Measurements from ENCODE around the gene DLG2.

Gene DLG2

DNA sequence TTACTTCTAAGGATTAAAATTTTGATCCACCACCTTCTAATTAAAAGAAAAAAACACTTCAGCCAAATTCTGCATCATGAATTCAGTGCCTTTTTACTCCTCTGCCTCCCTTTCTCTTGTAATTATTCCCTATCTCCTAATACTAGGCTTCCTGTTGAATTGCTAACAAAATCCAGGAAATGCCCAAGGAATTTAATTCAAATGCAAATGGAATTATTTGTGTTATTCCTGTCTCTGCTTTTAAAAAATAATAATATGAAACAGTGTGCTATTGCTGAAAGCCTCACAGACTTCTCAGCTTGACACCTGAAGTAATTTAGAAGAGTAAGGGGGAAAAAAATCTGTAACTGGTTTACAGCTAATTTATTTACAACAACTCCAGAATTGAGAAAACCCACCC is 85.5 kb downstream of the DLG2 start:
- no peak for DNase-seq

DNA sequence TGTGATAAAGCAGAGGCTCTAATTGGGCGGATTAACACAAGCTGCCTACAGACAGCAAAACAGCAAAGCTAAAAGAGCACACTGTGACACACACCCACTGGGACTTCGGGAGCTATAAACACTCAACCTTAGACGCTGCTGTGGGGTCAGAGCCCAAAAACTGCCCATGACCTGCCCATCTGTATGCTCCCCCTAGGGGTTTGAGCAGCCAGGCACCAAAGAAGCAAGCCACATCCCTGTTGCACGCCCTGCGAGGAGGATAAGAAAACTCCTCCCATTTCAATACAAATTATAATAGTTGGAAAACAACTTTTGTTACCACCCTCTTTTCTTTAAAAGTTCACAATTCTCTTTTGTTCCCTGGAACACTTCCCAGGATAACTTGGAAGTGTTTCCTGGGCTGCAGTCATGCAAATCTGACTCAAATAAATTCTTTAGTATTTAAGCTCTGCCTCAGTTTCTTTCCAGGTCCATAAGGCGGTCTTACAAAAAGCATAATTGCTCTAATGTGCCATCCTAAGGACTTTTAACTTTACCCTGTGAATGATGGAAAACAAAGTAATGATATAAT is 86.4 kb downstream of the DLG2 start:
- no peak for DNase-seq

DNA sequence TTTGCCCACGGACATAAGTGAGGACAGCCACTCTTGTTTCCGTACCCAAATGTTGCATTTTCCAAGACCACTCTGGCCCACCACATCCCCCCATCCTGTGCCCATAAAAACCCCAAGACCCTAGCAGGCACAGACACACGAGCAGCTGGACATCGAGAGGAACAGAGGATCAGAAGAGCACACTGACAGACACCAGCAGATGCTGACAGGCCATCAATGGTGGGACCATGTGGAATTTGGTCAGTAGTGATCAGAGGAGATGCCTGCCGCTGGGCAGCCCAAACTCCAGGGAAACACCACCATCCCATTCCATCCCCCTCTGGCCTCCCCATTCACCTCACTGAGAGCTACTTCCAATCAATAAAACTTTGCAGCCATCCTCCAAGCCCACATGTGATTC is 87.0 kb downstream of the DLG2 start:
- DNase-seq, result no peak

DNA sequence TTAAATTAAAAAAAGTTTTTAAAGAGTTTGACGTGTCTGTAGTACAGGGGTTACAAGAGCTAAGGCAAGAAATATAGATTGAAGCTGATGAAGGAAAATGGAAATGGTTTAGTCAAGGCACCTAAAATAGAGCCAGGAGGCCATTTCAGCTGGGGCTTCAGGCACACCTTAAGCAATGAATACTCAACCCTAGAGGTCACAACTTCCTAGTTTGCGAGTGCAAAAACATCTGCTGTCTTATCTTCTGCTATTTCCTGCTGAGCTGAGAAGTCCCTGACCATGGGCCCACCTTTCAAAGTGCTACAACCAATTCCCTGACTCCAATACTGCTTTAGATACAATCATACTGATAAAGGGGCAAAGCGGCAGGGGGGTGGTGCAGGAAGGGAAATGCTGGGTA is 87.4 kb downstream of the DLG2 start:
- no peak for DNase-seq

DNA sequence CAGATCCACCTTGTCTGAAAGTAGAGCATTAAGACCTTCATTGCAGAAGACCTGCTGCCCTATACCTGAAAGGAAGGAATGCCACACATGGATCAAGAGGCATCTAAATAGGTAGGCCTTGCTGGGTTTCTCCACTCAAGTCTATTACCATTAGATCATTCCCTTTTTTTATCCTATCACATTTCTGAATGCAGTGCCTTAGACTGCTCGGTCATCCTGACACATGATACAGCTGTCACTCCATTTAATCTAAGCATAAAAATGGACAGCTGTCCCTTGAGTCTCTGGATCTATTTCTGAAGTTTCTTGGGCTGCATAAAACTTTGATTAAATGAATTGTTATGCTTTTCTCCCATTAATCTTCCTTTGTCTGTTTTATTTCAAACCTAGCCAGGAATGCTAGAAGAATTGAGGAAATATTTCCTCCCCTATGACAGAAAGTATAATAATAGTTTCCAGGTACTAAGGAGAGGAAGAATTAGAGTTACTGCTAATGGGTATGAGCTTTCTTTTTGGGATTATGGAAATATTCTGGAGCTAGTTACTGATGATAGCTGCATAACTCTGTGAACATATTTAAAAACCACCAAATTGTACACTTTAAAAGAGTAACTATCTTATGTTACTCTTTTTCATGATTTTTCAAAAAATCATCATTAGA is 88.0 kb downstream of the DLG2 start:
- DNase-seq, result no peak

DNA sequence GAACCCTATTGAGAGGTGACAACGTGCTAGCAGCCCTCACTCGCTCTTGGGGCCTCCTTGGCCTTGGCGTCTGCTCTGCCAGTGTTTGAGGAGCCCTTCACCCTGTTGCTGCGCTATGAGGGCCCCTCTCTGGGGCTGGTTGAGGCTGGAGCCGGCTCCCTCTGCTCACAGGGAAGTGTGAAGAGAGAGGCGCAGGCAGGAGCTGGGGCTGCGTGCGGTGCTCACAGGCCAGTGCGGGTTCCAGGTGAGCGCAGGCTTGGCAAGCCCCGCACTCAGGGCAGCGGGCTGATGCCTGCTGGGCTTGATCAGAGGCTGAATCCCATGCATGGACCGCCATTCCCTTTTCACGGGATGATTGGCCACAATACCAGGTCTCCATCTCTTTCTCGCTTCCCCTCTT is 90.7 kb downstream of the DLG2 start:
- DNase-seq, result no peak

DNA sequence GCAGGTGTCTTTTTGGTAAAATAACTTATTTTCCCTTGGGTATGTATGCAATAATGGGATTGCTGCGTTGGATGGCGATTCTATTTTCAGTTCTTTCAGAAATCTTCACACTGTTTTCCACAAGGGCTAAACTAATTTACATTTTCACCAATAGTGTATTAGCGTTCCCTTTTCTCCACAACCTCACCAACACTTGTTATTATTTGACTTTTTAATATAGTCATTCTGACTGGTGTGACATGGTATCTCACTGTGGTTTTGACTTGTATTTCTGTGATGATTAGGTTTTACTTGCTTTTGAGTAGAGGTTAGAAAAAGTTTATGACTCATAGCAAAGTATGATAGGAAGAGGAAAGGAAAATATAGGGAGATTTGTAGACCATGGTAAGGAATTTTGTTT is 92.3 kb downstream of the DLG2 start:
- no peak for DNase-seq

DNA sequence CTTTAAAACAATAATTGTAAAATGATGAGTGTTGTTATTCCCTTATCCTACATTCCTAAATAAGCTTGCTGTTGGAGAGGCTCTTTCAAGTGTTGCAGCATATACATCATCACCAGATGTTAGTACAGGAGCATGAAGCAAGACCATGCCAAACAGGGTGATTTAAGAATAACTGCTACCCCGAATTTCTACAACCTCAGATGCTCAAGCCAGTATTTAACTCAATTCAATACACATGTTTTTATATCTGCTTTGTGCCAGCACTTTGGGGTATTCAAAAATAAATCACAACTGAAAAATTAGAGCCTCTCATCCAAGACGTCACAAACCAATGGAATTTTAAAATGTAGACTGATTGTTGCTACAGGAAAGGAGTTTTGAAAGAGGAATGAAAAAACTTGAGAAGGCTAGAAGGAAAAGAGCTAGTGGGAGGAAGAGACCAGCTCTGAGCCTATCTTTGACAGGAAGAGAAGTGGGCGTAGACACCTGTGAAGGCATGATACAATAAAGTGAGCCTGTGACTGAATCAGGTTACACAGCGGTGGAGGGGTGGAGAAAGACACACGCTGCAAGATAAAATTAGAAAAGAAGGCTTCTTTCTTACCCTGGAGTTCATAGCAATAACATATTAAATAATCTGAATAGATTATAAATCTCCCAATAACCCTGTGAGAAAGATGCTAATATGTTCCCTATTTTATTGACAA is 95.8 kb downstream of the DLG2 start:
- DNase-seq, result no peak

DNA sequence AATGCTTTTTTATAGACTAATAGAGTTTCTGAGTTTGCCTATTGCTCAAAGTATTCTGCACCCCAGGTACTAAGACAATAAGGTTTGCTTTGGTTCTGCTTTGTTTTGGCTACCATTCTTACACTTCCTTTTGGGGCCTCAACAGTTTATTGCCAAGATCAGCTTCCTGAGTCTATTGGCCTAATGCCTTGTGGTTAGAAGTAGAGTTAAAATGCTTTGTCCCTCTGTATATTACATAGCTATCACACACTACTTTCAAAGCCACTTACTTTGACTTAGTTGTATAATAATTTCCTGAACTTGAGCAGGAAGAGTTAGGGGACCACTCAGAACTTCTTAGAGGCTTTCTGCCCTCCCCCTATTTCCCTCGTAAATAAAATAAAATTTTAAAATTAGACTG is 96.5 kb downstream of the DLG2 start:
- DNase-seq, result no peak

DNA sequence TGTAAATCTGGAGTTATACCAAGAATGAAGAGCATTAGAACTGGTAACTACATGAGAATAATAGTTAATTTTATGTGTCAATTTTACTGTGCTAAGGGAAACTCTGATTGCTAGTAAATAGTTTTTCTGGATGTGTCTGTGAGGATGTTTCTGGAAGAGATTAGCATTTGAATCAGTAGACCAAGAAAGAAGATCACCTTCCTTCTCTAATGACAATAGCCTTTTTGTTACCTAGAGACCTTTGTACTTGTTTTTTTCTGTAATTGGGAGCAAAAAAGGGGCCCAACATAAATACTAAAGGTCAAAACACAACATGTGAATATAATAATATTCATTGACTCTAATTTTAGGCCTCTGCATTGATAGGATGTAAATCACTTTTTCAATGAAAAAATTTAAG is 100.6 kb downstream of the DLG2 start:
- DNase-seq, result no peak

DNA sequence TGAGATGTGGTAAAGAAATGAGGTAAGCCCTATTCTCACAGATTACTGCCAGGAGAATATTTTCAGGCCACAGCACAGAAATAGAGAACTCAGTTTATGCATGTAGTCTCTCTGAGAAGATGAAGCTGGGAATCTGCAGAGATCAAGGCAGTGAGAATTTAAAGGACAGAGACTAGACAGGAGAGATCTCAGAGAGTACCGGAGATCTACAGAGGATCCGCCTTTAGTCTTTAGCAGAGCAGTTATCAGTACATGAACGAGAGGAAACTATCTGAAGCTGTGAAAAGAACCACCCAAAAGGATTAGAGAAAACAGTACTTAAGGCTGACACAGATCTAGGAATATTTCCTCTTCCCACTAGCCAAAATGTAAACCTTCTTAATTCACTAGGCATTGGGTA is 101.5 kb downstream of the DLG2 start:
- no peak for DNase-seq

DNA sequence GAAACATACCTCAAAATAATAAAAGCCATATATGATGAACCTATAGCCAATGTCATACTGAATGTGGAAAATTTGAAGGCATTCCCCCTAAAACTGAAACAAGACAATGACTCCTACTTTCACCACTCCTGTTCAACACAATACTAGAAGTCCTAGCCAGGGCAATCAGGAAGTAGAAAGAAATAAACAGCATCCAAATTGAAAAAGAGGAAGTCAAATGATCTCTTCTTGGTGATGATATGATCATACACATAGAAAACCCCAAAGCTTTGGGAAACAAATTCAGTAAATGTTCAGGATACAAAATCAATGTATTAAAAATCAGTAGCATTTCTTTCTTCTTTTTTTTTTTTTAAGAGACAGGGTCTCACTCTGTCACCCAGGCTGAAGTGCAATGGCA is 109.9 kb downstream of the DLG2 start:
- no peak for DNase-seq

DNA sequence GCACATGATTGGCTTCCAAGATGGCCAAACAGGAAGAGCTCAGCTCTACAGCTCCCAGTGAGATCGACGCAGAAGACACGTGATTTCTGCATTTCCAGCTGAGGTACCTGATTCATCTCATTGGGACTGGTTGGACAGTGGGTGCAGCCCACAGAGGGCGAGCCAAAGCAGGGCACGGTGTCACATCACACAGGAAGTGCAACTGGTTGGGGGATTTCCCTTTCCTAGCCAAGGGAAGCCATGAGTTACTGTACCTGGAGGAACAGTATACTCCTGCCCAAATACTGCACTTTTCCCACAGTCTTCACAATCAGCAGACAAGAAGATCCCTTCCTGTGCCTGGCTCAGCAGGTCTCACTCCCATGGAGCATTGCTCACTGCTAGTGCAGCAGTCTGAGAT is 131.2 kb downstream of the DLG2 start:
- no peak for DNase-seq

DNA sequence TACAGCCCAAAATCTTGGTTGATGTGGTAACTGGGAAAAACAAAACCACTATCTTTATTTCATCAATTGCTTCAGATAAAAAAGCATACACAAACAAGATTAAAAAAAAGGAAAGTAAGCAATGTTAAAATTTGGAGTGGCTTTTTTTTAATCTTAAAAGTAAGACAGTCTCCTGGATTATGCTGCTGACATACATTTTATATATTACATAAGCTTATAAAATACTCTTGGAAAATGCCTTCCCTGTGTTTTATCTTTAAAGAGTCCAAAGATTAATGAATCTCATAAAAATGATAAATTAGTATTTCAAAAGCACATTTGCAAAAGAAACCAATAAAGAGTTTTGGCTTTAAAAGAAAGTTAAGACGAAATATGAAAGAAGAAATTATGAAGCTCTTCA is 132.7 kb downstream of the DLG2 start:
- DNase-seq, result no peak

DNA sequence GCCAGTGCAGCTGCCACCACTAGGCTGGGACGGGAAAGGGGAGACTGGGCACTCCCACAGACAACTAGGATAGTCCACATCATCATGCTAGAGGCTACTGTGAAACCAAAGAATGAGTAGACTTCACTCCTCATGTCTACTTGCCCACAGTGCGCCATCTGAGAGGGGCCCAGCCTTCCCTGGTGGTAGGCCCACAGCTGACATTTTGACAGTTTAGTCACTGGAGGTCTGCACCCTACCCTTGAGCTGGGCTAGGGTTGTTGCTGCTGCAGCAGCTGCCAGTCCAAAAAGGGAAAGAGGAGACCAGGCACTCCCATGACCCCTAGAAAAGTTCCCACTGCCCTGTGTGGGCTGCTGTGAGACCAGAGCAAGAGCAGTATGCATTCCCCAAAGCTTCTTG is 141.2 kb downstream of the DLG2 start:
- no peak for DNase-seq

DNA sequence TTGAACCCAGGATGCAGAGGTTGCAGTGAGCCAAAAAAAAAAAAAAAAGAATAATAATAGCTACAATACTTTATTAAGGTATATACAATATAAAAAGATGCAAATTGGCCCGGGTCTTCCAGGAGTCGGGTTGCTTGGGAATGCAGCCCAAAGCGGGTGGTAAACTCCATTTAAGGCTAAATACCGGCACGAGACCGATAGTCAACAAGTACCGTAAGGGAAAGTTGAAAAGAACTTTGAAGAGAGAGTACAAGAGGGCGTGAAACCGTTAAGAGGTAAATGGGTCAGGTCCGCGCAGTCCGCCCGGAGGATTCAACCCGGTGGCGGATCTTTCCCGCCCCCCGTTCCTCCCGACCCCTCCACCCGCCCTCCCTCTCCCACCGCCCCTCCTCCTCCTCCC is 143.3 kb downstream of the DLG2 start:
- DNase-seq, result no peak

DNA sequence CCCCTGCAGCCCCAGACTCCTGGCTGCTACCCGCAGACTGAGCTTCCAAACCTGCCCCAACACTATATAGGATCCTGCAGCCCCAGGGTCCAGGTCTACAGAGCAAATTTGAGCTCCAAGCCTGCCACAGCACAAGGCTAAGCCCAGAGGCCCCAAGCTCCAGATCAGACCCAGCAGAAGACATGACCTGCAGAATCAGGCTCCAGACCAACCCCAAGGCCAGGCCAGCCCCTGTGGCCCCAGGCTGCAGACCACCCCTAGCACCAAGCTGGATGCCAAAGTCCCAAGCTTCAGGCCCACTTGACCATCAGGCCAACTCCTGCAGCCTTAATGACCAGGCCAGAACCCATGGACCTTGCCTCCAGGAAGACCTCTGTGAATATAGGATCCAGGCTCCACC is 145.3 kb downstream of the DLG2 start:
- no peak for DNase-seq

DNA sequence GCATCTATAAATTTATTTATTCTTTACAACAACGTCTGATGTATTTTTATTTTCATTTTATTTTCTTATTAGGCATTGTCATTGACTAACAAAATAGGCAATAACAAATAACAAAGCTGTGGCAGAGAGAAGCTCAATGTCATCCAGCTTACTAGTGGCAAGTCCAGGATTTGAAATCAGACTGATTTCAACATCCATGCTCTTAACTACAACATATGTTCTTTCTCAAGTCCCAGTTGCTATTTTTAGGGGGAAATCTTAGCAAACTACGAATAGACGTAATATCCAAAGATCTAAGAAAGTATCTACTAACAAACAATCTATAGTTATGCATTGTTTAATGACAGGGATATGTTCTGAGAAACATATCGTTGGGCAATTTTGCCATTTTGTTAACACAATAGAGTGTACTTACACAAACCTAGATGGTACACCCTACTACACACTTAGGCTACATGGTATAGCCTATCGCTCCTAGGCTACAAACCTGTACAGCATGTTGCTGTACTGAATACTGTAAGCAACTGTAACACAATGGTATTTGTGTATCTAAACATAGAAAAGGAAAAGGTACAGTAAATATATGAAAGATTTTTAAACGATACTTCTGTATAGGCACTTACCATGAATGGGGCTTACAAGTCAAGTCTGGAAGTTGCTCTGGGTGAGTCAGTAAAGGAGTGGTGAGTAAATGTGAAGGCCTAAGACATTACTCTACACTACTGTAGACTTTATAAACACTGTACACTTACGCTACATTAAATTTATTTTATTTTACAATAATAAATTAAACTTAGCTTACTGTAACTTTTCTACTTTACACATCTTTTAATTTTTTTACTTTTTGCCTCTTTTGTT is 151.3 kb downstream of the DLG2 start:
- no peak for DNase-seq

DNA sequence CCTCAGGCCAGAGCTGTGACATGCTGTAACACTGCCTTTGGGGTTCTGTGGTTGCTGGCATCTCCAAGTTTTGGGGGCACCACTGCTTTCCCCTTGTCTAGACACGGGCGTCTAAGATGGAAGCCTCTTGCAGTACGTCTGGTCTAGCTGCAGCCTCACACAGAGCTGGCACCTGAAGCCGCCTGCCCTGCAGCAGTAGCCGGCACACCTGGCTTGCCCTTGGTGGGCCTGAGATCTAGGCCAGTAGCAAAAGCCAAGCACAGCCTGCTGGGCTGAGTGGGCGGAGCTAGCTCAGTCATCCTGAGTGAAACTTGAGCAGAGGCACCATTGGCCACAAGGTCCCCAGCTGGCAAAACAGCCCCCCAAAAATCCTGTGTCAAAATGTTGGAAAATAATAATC is 154.2 kb downstream of the DLG2 start:
- DNase-seq, result no peak

DNA sequence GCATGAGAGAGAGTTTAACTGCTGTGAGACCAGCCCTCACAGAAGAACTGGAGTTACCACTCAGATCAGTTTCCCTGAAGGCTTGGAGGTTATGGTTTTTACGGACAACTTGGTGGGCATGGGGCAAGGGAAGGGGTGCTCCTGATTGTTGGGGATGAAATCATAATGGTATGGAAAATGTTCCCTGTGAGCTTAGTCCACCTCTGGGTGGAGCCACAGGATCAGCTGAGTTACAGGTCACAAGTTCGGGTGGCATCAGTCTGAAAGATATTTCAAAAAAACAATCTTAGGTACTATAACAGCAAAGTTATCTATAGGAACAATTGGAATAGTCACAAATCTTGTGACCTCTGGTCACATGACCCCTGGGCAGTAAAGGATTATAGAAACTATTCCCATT is 162.9 kb downstream of the DLG2 start:
- no peak for DNase-seq

DNA sequence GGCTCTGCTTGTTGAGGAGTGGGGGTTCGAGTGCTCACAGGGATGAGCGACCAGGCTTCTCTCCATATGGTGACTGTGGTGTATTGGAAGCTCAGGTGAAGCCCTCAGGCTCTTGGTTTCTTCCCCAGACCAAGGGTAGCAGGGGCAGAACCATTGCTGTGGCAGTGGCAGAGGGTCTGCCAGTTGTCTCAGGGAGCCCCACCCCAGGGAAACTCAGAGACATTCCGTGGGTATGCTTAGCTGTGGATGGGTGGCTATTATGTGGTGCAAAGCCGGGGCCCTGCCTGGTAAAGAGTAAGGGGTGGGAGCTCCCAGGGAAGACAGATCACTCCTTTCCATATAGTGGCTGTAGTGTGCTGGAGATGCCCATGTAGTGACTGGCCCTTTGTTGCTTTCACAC is 167.8 kb downstream of the DLG2 start:
- no peak for DNase-seq

DNA sequence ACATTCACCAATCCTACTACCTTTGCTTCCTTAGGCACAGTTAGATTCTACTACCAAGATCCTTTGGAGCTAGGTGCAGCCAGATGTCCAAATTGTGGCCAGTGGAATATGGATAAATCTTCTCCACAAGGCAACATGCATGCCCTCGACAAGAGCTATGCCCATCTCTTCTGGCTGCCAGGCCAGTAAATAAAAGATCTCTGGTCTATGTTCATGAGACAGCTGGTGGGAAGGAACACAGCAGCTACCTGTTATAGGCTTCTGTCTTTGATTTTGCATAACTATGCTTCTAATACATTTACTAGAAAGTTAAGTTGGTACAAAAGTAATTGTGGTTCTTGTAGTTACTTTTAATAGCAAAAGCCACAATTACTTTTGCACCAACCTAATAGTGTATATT is 182.7 kb downstream of the DLG2 start:
- DNase-seq, result no peak

DNA sequence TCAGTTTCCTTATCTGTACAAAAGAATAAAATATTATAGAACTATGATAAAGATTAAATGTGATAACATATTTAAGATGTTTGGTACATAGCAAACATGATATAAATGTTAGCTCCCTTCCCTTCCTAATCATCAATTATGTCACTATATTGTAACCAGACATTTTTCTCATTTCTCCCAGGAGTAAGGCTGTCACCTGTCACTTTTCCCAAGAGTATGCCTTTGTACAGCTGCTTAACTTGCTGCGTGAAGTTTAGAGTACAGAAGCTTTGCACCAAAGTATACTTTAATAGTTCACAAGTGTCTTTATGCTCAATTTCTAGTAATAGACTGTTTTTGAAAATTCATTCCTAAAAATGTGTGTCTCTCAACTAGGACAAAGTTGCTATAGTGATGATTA is 186.9 kb downstream of the DLG2 start:
- no peak for DNase-seq

DNA sequence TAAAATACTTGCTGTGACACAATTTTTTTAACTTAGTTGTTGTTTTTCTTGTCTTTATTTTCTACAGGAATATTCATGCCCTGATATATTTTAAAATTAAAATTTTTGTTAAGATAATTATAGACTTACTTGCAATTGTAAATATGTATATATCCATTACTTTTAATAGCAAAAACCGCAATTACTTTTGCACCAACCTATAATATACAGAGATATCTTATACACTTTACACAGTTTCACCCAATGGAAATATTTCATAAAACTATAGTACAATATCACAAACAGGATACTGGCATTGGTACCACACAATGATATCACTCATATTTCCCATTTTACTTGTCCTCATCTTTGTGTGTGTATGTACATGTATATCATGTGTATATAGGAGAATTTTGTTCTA is 188.8 kb downstream of the DLG2 start:
- DNase-seq, result no peak

Measured in NCI-H774 (cell line).